NCI-H524 treated with DMSO at 0.1 percent for 48 hours (cell line): ENCODE measurements around the gene ROPN1L.
"Not testable (repeated sequence)": the region's sequence is repeated elsewhere in the genome, so short reads cannot be mapped to it uniquely, and the experiment has no call there.

Experiments used
- DNase-seq: peaks from one replicate; lab custom pipeline; 2025; lab: John Stamatoyannopoulos, UW

ROPN1L gene

DNA sequence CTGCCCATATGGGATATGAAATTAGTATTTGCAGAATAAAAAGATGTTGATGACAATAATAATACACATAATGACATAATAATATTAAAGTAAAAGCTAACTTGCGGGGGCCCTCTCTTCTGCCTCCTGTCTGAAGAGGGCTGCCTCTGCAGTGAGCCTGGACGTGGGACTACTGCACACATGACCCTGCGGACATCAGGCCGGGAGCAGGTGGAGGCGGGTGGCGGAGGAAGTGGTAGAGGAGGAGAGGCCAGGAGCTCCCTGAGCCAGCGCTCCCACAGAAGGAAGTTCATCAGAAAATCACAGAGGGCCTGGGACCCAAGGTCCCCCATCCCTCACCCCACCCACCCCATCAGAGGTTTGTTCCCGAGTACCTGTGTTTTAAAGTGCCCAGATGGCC lies 60.5 kb downstream of the ROPN1L start:
- no peak for DNase-seq

DNA sequence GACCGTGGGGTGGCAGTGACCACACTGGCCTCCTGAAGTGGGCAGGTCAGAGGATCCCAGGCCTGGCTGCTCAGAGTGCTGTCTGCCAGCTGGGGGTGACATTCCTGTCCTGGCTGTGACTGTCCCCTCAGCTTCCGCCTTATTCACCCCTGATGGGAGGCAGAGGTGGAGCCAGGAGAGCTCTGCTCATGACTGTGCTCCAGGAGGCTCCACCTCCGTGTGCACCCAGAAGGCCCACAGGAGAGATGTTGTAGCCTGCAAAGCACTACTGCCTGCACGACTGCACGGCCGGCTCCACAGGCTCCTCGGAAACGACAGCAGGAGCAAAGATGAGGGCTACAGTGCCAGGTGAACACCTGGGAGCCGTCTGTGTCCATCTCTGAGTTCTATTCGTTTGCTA lies 60.9 kb downstream of the ROPN1L start:
- no peak for DNase-seq

GRCh38 chr5:10503321-10503720 lies 61.6 kb downstream of the ROPN1L start:
- DNase-seq = no peak

DNA sequence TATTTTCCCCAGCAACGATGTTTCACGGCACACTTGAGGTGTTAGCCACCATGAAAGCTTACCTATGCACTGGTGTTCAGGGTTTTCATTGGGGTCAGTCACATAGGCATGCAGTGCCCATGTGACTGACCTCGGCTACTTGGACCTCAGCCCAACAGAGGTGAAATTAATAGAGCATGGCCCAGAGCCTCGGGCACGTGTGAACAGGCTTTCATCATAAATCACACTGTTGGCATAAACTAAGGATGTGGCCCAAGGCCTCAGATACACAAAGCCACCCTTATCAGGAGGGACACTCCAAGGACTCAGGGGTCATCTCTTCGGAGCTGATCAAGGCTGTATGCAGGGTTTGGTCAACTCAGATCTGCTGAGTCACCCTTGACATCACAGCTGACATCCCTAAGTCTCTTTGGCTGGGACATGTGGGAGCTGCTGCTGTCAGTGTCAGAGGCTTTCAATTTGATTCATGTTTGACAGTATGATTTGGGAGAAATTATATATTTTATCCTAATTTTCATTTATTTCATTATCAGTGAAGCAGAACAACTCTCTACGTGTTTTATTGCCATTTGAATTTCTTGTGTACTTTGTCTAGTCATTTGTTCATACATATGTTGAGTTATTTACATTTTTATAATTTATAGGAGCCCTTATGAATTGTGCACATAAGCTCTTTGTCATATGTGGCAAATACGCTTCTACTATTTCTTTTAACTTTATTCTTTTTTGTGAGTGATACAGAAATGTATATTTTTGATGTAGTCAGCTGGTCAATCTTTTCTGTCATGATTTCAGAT lies 62.5 kb downstream of the ROPN1L start:
- no peak for DNase-seq

DNA sequence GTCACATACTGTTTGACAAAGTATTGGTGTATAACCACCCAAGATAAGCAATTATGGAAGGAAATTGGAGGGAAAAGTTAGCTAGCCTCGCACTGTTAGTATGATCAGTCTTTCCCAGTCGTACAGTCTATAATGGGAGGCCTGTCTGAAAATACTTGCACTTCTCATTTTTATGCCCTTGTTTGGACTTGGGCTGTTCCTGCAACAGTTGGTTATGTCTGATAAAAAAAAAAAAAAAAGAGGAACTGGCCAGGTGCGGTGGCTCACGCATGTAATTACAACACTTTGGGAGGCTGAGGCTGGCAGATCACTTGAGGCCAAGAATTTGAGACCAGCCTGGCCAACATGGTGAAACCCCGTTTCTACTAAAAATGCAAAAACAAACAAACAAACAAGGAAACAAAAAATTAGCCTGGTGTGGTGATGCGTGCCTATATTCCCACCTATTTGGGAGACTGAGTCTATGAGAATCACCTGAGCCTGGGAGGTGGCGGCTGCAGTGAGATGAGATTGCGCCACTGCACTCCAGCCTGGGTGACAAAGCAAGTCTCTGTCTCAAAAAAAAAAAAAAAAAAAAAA lies 63.9 kb downstream of the ROPN1L start:
- DNase-seq = no peak

DNA sequence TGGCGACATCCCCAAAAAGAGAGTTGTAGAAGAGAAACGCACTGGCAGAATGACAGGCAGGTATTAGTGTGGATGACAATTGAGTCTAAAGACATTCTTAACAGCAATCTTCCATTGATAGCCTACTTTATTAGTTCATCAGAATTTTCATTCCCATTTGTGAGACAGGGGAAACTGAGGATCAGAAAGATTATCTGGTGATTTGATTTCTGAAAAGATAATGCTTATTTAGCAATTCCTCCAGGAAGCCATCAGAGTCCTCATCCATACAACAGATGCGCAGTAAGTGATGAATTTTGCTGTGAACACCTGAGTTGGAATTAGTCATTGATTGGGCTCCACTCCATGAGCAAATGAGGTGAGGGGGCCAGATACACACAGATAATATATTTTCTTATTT lies 64.9 kb downstream of the ROPN1L start:
- no peak for DNase-seq

- DNase-seq = no peak
Observed at GRCh38 chr5:10507575-10508096, 66.0 kb downstream of the ROPN1L start.

DNA sequence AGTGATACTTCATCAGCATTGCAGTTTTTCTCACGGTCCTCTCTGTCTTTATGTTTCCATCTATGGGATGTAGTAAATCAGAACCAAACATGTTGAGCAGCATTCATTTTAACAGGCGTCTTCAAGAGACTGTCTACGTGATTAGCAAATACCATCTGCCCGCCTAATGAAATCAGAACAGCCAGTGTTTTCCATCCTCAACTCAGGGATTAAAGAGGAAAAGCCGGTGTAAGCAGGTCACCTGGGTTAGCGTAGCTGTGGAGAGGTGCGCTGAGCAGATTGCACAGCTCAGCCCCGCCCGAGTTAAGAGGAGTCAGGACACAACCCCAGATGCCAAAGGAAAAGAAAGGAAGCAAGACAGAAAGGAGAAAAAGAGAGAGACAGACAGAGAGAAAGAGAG lies 67.9 kb downstream of the ROPN1L start:
- DNase-seq = peak; percentile 100

GRCh38 chr5:10511741-10512640 lies 70.3 kb downstream of the ROPN1L start:
- DNase-seq = peak; percentile 96

DNA sequence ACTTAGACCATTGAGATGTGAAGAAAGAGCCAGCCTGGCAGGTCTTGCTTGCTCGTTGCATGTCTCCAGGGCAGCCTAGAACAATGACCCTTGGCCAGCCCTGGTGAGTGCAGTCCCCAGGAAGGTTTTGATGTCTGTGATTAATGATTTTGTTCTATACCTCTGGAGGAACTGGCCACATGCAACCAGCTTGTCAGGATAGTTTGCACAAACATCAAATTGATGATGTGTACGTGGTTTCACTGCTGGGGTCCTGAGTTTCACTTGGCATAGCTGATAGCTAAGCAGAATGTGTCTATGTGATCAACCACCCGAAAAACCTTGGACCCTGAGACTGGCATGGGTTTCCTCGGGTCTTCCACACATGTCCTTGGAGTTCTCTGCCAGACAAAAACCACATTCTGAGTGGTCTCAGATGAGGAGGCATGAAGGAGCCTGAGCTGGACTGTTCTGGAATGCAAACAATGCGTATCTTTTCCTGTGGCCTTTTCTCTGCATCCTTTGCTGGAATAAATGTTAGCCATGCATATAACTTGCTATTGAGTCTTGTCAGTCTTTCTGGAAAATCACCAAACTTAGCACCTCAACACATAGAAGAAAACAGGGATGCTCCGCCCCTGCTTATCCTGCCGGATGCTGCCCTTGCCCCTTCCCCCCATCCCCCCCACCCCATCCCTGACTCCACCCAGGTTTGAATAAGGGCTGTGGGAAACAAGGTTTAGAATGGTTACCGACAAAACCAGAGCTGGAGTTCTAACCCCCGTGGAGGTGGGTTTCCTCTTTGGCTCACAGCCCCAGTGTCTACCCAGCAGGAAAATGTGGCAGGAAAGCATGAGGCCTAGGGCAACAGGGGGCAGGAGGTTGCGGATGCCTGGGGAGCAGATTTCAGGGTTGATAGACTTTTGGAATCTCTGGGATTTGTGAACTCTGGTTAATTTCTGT lies 72.1 kb downstream of the ROPN1L start:
- DNase-seq = no peak

DNA sequence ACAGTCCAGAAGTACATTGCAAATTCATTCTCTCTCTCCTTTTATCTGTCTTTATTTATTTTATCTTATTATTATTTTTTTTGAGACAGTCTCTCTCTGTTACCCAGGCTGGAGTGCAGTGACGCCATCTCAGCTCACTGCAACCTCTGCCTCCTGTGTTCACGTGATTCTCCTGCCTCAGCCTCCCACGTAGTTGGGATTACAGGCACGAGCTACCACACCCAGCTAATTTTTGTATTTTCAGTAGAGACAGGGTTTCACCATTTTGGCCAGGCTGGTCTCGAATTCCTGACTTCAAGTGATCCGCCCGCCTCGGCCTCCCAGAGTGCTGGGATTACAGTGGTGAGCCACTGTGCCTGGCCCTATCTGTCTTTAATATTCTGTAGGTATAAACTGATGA lies 72.9 kb downstream of the ROPN1L start:
- DNase-seq = not testable (repeated sequence)
